GM18511 (cell line): ENCODE data around the gene CYB5R3.

Source experiments
- ATAC-seq: cut with Tn5 transposase; IDR thresholded peaks from one replicate; pipeline ENCODE4 v1.9.1; 2021; ENCODE audit warnings: mild to moderate bottlenecking, moderate library complexity; ENCODE audit not compliant: unreplicated experiment

The CYB5R3 gene

GRCh38 chr22:42646569-42647525 lies 2.3 kb downstream of the CYB5R3 start:
- no peak for ATAC-seq

GRCh38 chr22:42645938-42646568 lies 3.1 kb downstream of the CYB5R3 start:
- no peak for ATAC-seq

- no peak for ATAC-seq
Observed at GRCh38 chr22:42645341-42645937, 3.8 kb downstream of the CYB5R3 start.

- ATAC-seq, result no peak
Observed at GRCh38 chr22:42644422-42645340, 4.5 kb downstream of the CYB5R3 start.

- ATAC-seq, result no peak
Observed at GRCh38 chr22:42643634-42644421, 5.4 kb downstream of the CYB5R3 start.

GRCh38 chr22:42642806-42643633 lies 6.2 kb downstream of the CYB5R3 start:
- ATAC-seq, result no peak

GRCh38 chr22:42641801-42642413 lies 7.3 kb downstream of the CYB5R3 start:
- no peak for ATAC-seq

- no peak for ATAC-seq
Observed at GRCh38 chr22:42639541-42640241, 9.5 kb downstream of the CYB5R3 start.

GRCh38 chr22:42637555-42637954 lies 11.6 kb downstream of the CYB5R3 start:
- ATAC-seq, result no peak

- no peak for ATAC-seq
Observed at GRCh38 chr22:42636506-42636905, 12.7 kb downstream of the CYB5R3 start.

GRCh38 chr22:42635531-42635930 lies 13.7 kb downstream of the CYB5R3 start:
- no peak for ATAC-seq

- no peak for ATAC-seq
Observed at GRCh38 chr22:42633013-42633412, 16.2 kb downstream of the CYB5R3 start.

- ATAC-seq, result no peak
Observed at GRCh38 chr22:42632096-42632495, 17.1 kb downstream of the CYB5R3 start.

- no peak for ATAC-seq
Observed at GRCh38 chr22:42630901-42631602, 18.1 kb downstream of the CYB5R3 start.

GRCh38 chr22:42630211-42630610 lies 19.0 kb downstream of the CYB5R3 start:
- ATAC-seq, result no peak

GRCh38 chr22:42627981-42628380 lies 21.2 kb downstream of the CYB5R3 start:
- no peak for ATAC-seq

GRCh38 chr22:42626951-42627625 lies 22.1 kb downstream of the CYB5R3 start:
- ATAC-seq, result no peak
